Kidney epithelial cell (primary cell): Measurements from ENCODE around the gene TFF2. TPM values are rescaled to one million over a fixed set of nuclear protein-coding genes. Genes with fewer than 3 reads are reported as not detected.

Experiments
- DNase-seq: peaks from one replicate; pipeline ENCODE4 v3.0.0-alpha.2; 2010; ENCODE audit warnings: low read depth
- H3K27me3 ChIP-seq: 2 replicates; pipeline ENCODE4 v1.6.0; 2011; ENCODE audit warnings: low read length; ENCODE audit not compliant: control insufficient read depth, insufficient read depth
- H3K36me3 ChIP-seq: 2 replicates; pipeline ENCODE4 v1.5.1; 2011; ENCODE audit warnings: low read length; ENCODE audit not compliant: control insufficient read depth, insufficient read depth
- H3K4me3 ChIP-seq: 2 replicates; pipeline ENCODE4 v1.5.1; 2011; ENCODE audit warnings: low read depth, mild to moderate bottlenecking, control low read depth, low read length
- CTCF ChIP-seq: IDR thresholded peaks from 2 replicates; pipeline ENCODE4 v1.5.1; 2011; ENCODE audit warnings: mild to moderate bottlenecking, moderate library complexity, low read length, control low read depth, inconsistent platforms; ENCODE audit not compliant: insufficient read depth, poor library complexity, severe bottlenecking
- total RNA-seq: library from RNA; depleted of rRNA; stranded (reverse); fragments of >200 nt; gene quantifications from 2 replicates; pipeline ENCODE4 v1.2.3, GENCODE V29; 2015

TFF2 gene
- total RNA-seq, 1 donor from 2014 or later: not detected

- TF ChIP-seq CTCF: no peak
- no peaks in the 10 kb centered on the region for H3K36me3 ChIP-seq
- no peak for DNase-seq
These were observed 6.2 kb downstream of the TFF2 start for GRCh38 chr21:42344631-42345030.

GRCh38 chr21:42343963-42344510 is 6.8 kb downstream of the TFF2 start:
- H3K4me3 ChIP-seq: no peak overlapping the region
- no peaks in the 10 kb centered on the region for H3K36me3 ChIP-seq
- peaks cover 4% of the 10 kb centered on the region for H3K27me3 ChIP-seq
- TF ChIP-seq CTCF: no peak
- no peak for DNase-seq

More at GRCh38 chr21:42344631-42345030, 6.2 kb downstream of the TFF2 start:
- H3K27me3 ChIP-seq: peaks cover 7% of the 10 kb centered on the region
- no peak overlapping the region for H3K4me3 ChIP-seq

GRCh38 chr21:42343556-42343955 is 7.2 kb downstream of the TFF2 start:
- Histone ChIP-seq H3K4me3 (no peak overlapping the region), H3K27me3 (peaks cover 4% of the 10 kb centered on the region), H3K36me3 (no peaks in the 10 kb centered on the region)
- no peak for DNase-seq
- TF ChIP-seq CTCF: no peak

GRCh38 chr21:42343101-42343500 is 7.7 kb downstream of the TFF2 start:
- TF ChIP-seq CTCF: no peak
- Histone ChIP-seq H3K36me3 (no peaks in the 10 kb centered on the region), H3K4me3 (no peak overlapping the region), H3K27me3 (peaks cover 4% of the 10 kb centered on the region)
- no peak for DNase-seq

- no peak for DNase-seq
These were observed 8.8 kb downstream of the TFF2 start for GRCh38 chr21:42341776-42342542.

More at GRCh38 chr21:42341776-42342542, 8.8 kb downstream of the TFF2 start:
- no peaks in the 10 kb centered on the region for H3K36me3 ChIP-seq
- no peak overlapping the region for H3K4me3 ChIP-seq
- TF ChIP-seq CTCF: no peak
- H3K27me3 ChIP-seq: no peaks in the 10 kb centered on the region
